Measurements from ENCODE around the gene B9D1.

The B9D1 gene

DNA sequence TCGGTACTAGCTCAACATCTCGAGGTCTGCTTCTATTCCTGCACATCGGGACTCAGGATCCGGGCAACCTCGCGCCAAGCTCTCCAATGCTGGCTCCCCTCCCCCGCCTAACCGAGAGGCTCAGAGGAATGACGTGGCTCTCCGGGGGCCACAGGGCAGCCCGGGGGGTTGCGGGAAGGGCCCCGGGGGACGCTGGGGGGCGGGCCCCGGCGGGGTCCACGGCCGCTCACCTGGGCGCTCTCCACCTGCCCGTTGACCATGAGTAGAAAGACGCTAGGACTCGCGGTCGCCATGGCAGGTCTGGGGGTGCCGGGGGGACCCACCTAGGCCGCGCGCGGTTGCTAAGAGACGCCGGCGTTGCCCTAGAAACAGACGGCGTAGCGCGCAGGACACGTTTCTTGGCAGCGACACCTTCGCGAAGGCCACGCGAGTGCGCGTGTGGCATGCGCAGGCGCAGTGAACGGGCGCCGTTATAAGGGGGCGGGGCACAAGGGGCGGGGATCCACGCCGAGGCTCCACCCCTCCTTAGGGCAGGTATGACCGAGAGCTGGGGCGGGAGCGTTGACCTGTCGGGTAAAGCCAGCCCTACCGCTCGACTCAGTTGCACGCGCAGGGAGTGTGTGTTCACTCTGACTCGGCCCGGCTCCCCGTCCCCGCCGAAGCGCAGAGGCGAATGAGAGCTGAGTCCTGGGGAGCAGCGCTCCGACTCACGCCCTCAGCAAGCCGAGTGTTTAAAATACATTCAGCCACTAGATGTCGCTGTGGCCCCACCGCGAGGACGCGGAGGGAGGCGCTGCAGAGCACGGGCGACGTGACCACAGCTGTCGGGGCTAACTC lies at the start of gene B9D1:
Gene B9D1 (minus strand): TSS at position 447 of the 837 bp plus-strand sequence. CDS start 154 bp downstream, at position 293.
- peak; percentile 92 for DNase-seq

DNA sequence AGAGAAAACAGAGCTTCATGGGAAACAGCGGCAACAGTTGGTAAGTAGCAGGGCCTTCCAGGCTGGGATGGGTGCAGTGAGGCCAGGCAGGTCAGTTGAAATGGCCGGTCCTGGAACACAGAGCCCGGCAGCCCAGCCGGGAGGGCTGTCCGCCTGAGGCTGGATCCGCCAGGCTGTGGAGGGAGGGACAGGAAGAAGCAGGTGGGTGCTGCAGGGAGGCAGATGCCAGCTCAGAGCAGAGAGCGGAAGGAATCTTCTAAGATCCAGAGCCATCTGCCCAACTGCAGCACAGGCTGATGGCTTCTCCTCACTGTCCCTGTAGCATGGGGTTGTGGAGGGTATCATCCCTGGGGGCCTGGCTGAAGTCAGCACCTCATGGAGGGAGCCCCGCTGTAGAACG lies 49.1 kb upstream of the B9D1 start:
- no peak for DNase-seq

DNA sequence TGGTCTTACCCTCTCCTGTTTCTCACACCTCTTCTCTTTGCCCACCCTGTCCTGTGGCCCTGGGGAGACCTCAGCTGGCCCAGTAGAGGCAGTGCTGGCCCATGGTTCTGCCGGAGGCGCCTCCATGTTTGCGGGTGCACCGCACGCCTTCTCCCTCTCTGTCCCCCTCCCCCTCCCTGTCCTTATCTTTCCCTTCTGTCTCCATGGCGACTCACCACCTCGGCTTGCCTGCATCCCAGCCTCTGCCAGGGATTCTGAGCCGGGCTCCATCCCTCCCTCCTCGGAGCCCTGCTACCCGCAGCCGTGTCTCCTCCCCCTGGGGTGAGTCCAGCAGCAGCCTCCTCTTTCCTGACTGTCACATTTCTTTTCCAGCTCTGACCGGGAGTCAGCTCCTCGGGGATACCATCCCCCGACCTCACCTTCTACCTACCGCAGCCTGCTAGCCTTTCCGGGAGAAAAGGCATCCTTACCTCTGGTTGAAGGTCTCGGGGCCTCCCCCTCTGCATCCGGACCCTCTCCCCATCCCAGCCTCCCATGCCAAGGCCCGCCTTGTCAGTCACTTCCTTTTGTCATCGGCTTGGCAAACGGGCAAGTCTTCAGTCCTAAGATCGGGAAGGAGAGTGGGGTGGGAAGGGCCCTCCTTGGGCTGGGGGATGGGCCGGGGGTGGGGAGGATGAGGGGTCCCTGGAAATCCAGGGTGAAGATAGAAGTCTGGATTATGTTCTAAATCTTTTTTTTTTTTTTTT lies 48.5 kb upstream of the B9D1 start, which contains the start of gene RNF112:
Gene RNF112 (plus strand): TSS at position 358 of the 746 bp plus-strand sequence. CDS start 177 bp downstream, at position 535.
- DNase-seq: no peak

DNA sequence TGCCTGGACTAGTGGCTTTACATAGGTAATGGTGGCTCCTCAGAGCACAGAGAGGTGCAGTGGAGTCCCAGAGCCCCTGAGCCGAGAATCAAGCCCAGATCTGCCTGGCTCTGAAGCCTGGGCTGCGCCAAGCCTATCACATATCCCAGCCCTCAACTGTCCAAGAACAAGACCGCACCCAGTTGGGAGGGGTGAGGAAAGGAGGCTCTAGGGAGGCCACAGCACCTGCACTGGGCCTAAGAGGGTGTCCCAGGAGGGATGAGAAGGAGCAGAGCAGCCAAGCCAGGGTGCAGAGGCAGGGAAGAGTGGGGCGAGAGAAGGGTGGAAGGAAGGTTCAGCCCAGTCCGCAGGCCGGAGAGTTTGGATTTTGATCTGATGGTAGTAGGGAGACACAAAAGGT lies 47.6 kb upstream of the B9D1 start:
- DNase-seq: no peak

DNA sequence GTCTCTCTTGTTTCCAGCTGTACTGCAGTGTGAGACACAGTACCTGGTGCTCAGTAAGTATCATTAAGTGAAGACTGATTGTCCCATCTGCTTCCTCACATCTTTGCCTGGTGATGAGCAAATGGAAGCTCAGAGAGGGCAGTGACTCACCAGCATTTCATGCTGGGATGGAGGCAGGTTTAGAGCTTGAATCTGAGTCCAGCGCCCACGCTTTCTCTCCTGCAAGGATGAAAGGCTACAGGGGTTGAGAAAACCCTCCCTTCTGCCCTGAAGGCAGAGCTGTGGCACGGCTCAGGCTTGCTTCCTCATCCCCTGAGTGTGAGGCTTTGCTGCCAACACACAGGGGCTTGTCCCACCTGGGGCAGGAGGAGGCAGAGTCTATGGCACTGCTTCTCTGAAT lies 47.0 kb upstream of the B9D1 start:
- no peak for DNase-seq

DNA sequence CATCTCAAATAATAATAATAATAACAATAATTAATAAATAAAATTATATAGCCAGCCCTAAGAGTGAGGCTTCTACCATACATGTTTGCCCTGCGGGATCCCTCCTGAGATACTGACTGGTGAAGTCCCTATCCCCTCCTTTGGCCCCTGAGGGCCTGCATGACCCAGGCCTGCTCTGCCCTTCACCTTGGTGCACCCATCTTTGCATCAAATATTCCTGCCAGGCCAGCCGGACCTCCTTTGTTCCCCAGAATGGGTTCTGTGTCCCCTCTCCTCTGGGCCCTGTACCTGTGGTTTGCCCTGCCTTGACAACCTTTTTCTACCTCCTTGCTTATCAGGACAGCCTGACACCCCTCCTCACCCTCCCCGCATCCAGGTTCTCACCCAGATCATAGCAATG lies 46.5 kb upstream of the B9D1 start:
- no peak for DNase-seq

DNA sequence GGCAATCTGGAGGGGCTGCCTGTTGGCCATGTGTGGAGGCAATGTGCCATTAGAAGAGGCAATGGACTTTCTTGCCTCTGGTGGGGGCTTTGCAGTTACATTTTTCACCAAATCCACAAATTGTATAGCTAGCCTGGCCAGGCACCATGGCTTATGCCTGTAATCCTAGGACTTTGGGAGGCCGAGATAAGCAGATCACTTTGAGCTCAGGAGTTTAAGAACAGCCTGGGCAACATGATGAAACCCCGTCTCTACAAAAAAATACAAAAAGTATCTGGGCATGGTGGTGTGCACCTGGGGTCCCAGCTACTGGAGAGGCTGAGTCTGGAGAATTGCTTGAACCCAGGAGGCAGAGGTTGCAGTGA lies 45.8 kb upstream of the B9D1 start:
- no peak for DNase-seq

GRCh38 chr17:19407601-19408345 lies 45.2 kb upstream of the B9D1 start:
- DNase-seq: no peak

GRCh38 chr17:19405114-19405513 lies 42.6 kb upstream of the B9D1 start:
- DNase-seq: no peak

DNA sequence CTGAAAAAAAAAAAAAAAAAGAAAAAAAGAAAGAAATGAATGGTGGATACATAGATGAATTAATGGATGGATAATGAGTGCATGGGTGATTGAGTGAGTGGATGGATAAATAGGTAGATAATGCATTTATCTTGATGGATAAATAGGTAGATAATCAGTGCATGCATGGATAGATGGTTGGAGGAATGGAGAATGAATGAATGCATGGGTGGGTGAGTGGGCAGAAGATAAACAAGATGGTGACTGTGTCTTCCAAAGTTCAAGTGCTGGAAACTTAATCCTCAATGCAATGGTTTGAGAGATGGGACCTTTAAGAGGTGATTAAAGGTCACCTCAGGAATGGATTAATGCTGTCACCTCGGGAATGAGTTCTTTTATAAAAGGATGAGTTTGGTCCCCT lies 41.7 kb upstream of the B9D1 start:
- DNase-seq: no peak

- DNase-seq: no peak
Measured at GRCh38 chr17:19403021-19403420, 40.5 kb upstream of the B9D1 start.

- DNase-seq: no peak
Measured at GRCh38 chr17:19402171-19402570, 39.6 kb upstream of the B9D1 start.

DNA sequence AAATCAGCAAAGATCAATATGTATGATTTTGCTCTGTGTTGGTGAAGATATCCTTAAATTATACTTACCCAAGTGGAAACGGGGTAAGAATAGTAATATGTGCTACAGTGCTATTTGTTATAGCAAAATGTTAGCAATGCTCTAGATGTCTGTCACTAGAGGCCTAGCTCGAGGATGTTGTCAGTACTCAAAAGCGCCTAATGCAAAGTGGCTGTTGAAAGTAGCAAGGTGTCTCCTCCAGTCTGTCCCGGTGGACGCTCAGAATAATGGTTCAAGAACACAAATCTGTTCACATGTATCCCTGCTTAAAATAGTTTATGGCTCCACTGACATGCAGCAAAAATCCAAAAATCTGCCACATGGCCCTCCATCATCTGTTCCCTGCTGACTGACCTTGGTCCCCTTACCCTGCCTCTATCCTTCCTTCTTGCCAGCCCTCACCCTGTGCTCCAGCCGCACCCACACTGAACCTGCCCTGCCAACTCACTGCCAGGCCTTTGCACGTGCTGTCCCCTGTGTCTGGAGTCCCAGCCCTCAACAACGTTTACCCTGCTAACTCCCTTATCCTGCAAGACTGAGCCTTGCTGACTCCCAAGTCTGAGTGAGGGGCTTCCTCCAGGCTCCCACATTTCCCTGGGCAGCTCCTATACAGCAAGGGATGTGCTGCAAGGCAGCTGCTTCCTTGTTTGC lies 38.9 kb upstream of the B9D1 start:
- DNase-seq: no peak

- DNase-seq: no peak
Measured at GRCh38 chr17:19399750-19400450, 37.4 kb upstream of the B9D1 start.

DNA sequence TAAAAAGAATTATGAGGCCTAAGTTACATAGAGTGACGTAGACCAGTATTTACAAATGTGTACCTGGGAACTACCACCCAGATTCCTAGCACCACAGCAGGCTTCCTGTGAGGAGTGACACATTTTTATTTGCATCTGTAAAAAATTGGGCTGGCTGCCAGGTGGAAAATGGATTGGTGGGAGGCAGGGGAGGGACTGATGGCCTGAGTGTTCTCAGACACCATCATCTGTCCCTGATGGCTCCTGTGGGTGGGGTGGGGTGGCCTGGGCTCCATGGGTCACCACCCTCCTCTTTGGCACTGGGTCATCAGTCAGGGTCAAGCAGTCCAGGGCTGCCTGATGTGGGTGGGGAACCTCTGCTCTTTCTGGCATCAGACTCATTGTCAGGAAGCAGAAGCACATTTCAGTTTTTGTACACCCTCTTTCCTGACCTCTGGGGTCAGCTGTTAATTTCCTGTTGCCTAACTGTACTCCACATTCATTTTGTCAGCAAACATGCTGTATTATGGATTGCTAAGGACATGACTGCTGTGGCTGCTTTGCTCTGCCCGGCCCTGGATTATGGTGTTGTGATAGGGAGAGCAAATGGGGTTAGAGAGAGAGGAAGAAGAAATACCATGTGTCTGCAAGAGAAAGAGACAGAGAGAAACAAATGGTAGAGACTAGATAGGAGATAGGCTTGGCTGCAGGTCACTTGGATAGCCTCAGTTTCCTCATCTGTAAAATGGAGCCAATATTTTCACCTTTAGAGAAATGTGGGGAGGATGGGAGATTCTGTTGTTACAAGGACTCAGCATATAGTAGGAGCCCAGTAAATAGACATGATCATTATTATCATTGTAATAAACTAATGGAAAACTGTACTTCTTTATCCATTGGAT lies 36.0 kb upstream of the B9D1 start:
- no peak for DNase-seq

GRCh38 chr17:19397556-19398041 lies 35.1 kb upstream of the B9D1 start:
- DNase-seq: no peak

GRCh38 chr17:19392303-19392702 lies 29.8 kb upstream of the B9D1 start:
- DNase-seq: no peak

- no peak for DNase-seq
Measured at GRCh38 chr17:19391432-19391831, 28.9 kb upstream of the B9D1 start.

DNA sequence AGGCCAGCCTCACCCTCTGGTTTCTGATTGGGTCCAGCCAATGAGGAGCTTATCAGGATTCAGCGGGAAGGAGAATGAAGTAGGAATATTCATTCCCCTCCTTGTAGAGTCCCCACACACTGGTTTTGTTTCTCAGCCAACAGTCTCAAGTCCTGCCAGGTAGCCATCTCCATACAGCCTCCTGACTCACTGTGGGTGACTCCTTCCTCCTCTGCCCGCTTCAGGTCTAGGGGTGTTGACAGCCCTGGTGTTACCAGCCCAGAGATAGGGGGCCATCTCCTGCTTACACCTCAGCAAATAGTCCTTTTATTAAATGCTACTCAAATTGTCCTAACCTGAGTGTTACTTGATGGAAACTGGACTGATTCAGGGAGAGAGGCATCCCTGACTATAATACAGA lies 28.4 kb upstream of the B9D1 start:
- no peak for DNase-seq

- DNase-seq: no peak
Measured at GRCh38 chr17:19388791-19389785, 26.6 kb upstream of the B9D1 start.

All from stimulated activated CD4-positive, alpha-beta T cell treated with anti-CD3 and anti-CD28 coated beads, Interleukin-4, amount 100 ng/mL, for 1 hour (primary cell).